Breast epithelium (tissue), 3 donors: Measurements from ENCODE around the gene ADGRL3.

Experiments
- CTCF ChIP-seq, 3 donors: fragments of 450-650 bp; IDR thresholded peaks; one replicate each; pipeline ENCODE4 v1.5.1; 2016 to 2017; ENCODE audit warnings: antibody characterized with exemption in 3 of 3, mild to moderate bottlenecking in 3 of 3, moderate library complexity in 3 of 3
- POLR2A ChIP-seq: fragments of 450-650 bp; IDR thresholded peaks from one replicate; pipeline ENCODE4 v1.6.1; 2016; ENCODE audit warnings: antibody characterized with exemption, mild to moderate bottlenecking, moderate library complexity

GRCh38 chr4:61812171-61812570 is 612.0 kb downstream of the ADGRL3 start:
- TF ChIP-seq CTCF (IDR thresholded peaks at IDR 0.05) (no peak), POLR2A (no peak)
